Activated T-helper 2 cell treated with anti-CD3 and anti-CD28 coated beads, Interferon-gamma antibody, Interleukin-2, Interleukin-4, amounts not matched to agents 10 μg/mL and 5 μg/mL and 100 μg/mL, durations not matched to agents 14 hours and 24 hours and 36 hours (primary cell): ENCODE data around the gene ADAMTS9. TPM values are rescaled to one million over a fixed set of nuclear protein-coding genes. Genes with fewer than 3 reads are reported as not detected.

ENCODE experiments used
- DNase-seq: peaks from one replicate; pipeline ENCODE4 v3.0.0; 2021; ENCODE audit warnings: low spot score
- H3K27ac Mint-ChIP-seq: one replicate; pipeline ENCODE4 v1.8.0; 2021; ENCODE audit warnings: mixed read lengths
- H3K27me3 Mint-ChIP-seq: one replicate; pipeline ENCODE4 v1.8.0; 2021; ENCODE audit warnings: low read depth, mixed read lengths
- H3K36me3 Mint-ChIP-seq: one replicate; pipeline ENCODE4 v1.8.0; 2021; ENCODE audit warnings: low read depth, mixed read lengths
- H3K4me1 Mint-ChIP-seq: one replicate; pipeline ENCODE4 v1.8.0; 2021; ENCODE audit warnings: low read depth, mixed read lengths
- H3K4me3 Mint-ChIP-seq: one replicate; pipeline ENCODE4 v1.8.0; 2021; ENCODE audit warnings: low read depth, mild to moderate bottlenecking, moderate library complexity, mixed read lengths
- H3K9me3 Mint-ChIP-seq: one replicate; pipeline ENCODE4 v1.8.0; 2021; ENCODE audit warnings: mixed read lengths
- intact Hi-C: fragments of 100-400 bp; cut with micrococcal nuclease; formaldehyde crosslinking; loops from one replicate; pipeline ENCODE4 v1.15.1; 2023
- total RNA-seq: library from RNA; stranded (reverse); gene quantifications from 2 replicates; pipeline ENCODE4 v1.2.3, GENCODE V29; 2022

Gene ADAMTS9
- total RNA-seq, 1 donor from 2014 or later: not detected

- H3K27ac Mint-ChIP-seq: no peak overlapping the region
- H3K27me3 Mint-ChIP-seq: no peaks in the 10 kb centered on the region
- H3K36me3 Mint-ChIP-seq: no peaks in the 10 kb centered on the region
- H3K4me3 Mint-ChIP-seq: no peak overlapping the region
- no peak for DNase-seq
- H3K4me1 Mint-ChIP-seq: no peaks in the 10 kb centered on the region
- intact Hi-C loops: no loop called here
- H3K9me3 Mint-ChIP-seq: no peaks in the 10 kb centered on the region
These were observed 28.2 kb downstream of the ADAMTS9 start for GRCh38 chr3:64659617-64659978.

- Mint-ChIP-seq H3K4me1 (no peaks in the 10 kb centered on the region), H3K9me3 (no peaks in the 10 kb centered on the region), H3K36me3 (no peaks in the 10 kb centered on the region), H3K27ac (no peak overlapping the region), H3K4me3 (no peak overlapping the region), H3K27me3 (no peaks in the 10 kb centered on the region)
- intact Hi-C loops: no loop called here
- no peak for DNase-seq
These were observed 29.8 kb downstream of the ADAMTS9 start for GRCh38 chr3:64658001-64658400.

- Mint-ChIP-seq H3K27ac (no peak overlapping the region), H3K9me3 (no peaks in the 10 kb centered on the region), H3K36me3 (no peaks in the 10 kb centered on the region), H3K4me1 (no peaks in the 10 kb centered on the region), H3K4me3 (no peak overlapping the region), H3K27me3 (no peaks in the 10 kb centered on the region)
- no peak for DNase-seq
- intact Hi-C loops: no loop called here
These were observed 31.3 kb downstream of the ADAMTS9 start for GRCh38 chr3:64656544-64656943.

GRCh38 chr3:64655160-64655559 lies 32.6 kb downstream of the ADAMTS9 start:
- H3K27me3 Mint-ChIP-seq: no peaks in the 10 kb centered on the region

GRCh38 chr3:64654013-64654412 lies 33.8 kb downstream of the ADAMTS9 start:
- no peak overlapping the region for H3K27ac Mint-ChIP-seq
- no peak for DNase-seq
- no peaks in the 10 kb centered on the region for H3K9me3 Mint-ChIP-seq
- H3K36me3 Mint-ChIP-seq: no peaks in the 10 kb centered on the region
- H3K27me3 Mint-ChIP-seq: no peaks in the 10 kb centered on the region
- no peaks in the 10 kb centered on the region for H3K4me1 Mint-ChIP-seq
- H3K4me3 Mint-ChIP-seq: no peak overlapping the region
- intact Hi-C loops: no loop called here

More at GRCh38 chr3:64655160-64655559, 32.6 kb downstream of the ADAMTS9 start:
- intact Hi-C loops: no loop called here
- DNase-seq: no peak
- Mint-ChIP-seq H3K4me3 (no peak overlapping the region), H3K4me1 (no peaks in the 10 kb centered on the region), H3K36me3 (no peaks in the 10 kb centered on the region), H3K27ac (no peak overlapping the region), H3K9me3 (no peaks in the 10 kb centered on the region)

- Mint-ChIP-seq H3K4me3 (no peak overlapping the region), H3K4me1 (no peaks in the 10 kb centered on the region), H3K27ac (no peak overlapping the region), H3K36me3 (no peaks in the 10 kb centered on the region), H3K9me3 (no peaks in the 10 kb centered on the region), H3K27me3 (no peaks in the 10 kb centered on the region)
- DNase-seq: no peak
- intact Hi-C loops: no loop called here
These were observed 34.7 kb downstream of the ADAMTS9 start for GRCh38 chr3:64653101-64653500.

GRCh38 chr3:64651741-64652241 lies 36.0 kb downstream of the ADAMTS9 start:
- no peak overlapping the region for H3K4me3 Mint-ChIP-seq
- intact Hi-C loops: no loop called here
- no peak overlapping the region for H3K27ac Mint-ChIP-seq
- H3K9me3 Mint-ChIP-seq: no peaks in the 10 kb centered on the region
- no peaks in the 10 kb centered on the region for H3K4me1 Mint-ChIP-seq
- no peak for DNase-seq
- no peaks in the 10 kb centered on the region for H3K27me3 Mint-ChIP-seq
- no peaks in the 10 kb centered on the region for H3K36me3 Mint-ChIP-seq

- Mint-ChIP-seq H3K4me1 (no peaks in the 10 kb centered on the region), H3K36me3 (no peaks in the 10 kb centered on the region), H3K9me3 (no peaks in the 10 kb centered on the region), H3K27ac (no peak overlapping the region), H3K4me3 (no peak overlapping the region), H3K27me3 (no peaks in the 10 kb centered on the region)
- DNase-seq: no peak
- intact Hi-C loops: no loop called here
These were observed 36.5 kb downstream of the ADAMTS9 start for GRCh38 chr3:64651303-64651702.

GRCh38 chr3:64650715-64651114 lies 37.1 kb downstream of the ADAMTS9 start:
- H3K9me3 Mint-ChIP-seq: no peaks in the 10 kb centered on the region
- H3K4me3 Mint-ChIP-seq: no peak overlapping the region
- H3K27ac Mint-ChIP-seq: no peak overlapping the region
- DNase-seq: no peak
- H3K36me3 Mint-ChIP-seq: no peaks in the 10 kb centered on the region
- H3K4me1 Mint-ChIP-seq: no peaks in the 10 kb centered on the region
- H3K27me3 Mint-ChIP-seq: no peaks in the 10 kb centered on the region
- intact Hi-C loops: no loop called here

GRCh38 chr3:64650096-64650622 lies 37.6 kb downstream of the ADAMTS9 start:
- Mint-ChIP-seq H3K36me3 (no peaks in the 10 kb centered on the region), H3K27me3 (no peaks in the 10 kb centered on the region), H3K4me1 (no peaks in the 10 kb centered on the region), H3K4me3 (no peak overlapping the region), H3K27ac (no peak overlapping the region), H3K9me3 (no peaks in the 10 kb centered on the region)
- intact Hi-C loops: no loop called here
- no peak for DNase-seq

GRCh38 chr3:64648927-64649906 lies 38.6 kb downstream of the ADAMTS9 start:
- Mint-ChIP-seq H3K4me3 (no peak overlapping the region), H3K9me3 (no peaks in the 10 kb centered on the region), H3K27ac (no peak overlapping the region), H3K36me3 (no peaks in the 10 kb centered on the region), H3K4me1 (no peaks in the 10 kb centered on the region), H3K27me3 (no peaks in the 10 kb centered on the region)
- intact Hi-C loops: no loop called here
- DNase-seq: no peak

- intact Hi-C loops: no loop called here
- Mint-ChIP-seq H3K4me3 (no peak overlapping the region), H3K36me3 (no peaks in the 10 kb centered on the region), H3K4me1 (no peaks in the 10 kb centered on the region), H3K27ac (no peak overlapping the region), H3K9me3 (no peaks in the 10 kb centered on the region), H3K27me3 (no peaks in the 10 kb centered on the region)
- DNase-seq: no peak
These were observed 40.0 kb downstream of the ADAMTS9 start for GRCh38 chr3:64647825-64648224.

GRCh38 chr3:64645243-64645642 lies 42.6 kb downstream of the ADAMTS9 start:
- no peak for DNase-seq
- Mint-ChIP-seq H3K4me3 (no peak overlapping the region), H3K27me3 (no peaks in the 10 kb centered on the region), H3K9me3 (no peaks in the 10 kb centered on the region), H3K4me1 (no peaks in the 10 kb centered on the region), H3K36me3 (no peaks in the 10 kb centered on the region), H3K27ac (no peak overlapping the region)
- intact Hi-C loops: no loop called here
